Stimulated activated CD8-positive, alpha-beta memory T cell treated with anti-CD3 and anti-CD28 coated beads, Interleukin-4, amount 100 ng/mL, for 4 hours (primary cell): Measurements from ENCODE around the gene NCEH1.

Experiments used
- DNase-seq, 2 donors: peaks; one replicate each; pipeline ENCODE4 v3.0.0-alpha.2; 2020; ENCODE audit warnings: low read depth in 2 of 2, low spot score in 1 of 2

NCEH1 gene

GRCh38 chr3:172591125-172591605 lies 119.7 kb downstream of the NCEH1 start:
- DNase-seq = no peak

GRCh38 chr3:172586436-172586835 lies 124.4 kb downstream of the NCEH1 start:
- no peak for DNase-seq

- no peak for DNase-seq
These were observed 124.9 kb downstream of the NCEH1 start for GRCh38 chr3:172585954-172586353.

GRCh38 chr3:172582712-172583111 lies 128.2 kb downstream of the NCEH1 start:
- no peak for DNase-seq

GRCh38 chr3:172581757-172582166 lies 129.1 kb downstream of the NCEH1 start:
- no peak for DNase-seq

- no peak for DNase-seq
These were observed 130.0 kb downstream of the NCEH1 start for GRCh38 chr3:172580680-172581401.
